Bronchial epithelial cell (primary cell): Measurements from ENCODE around the gene IL15. TPM values are rescaled to one million over a fixed set of nuclear protein-coding genes. Genes with fewer than 3 reads are reported as not detected.
"Not testable (repeated sequence)": the region's sequence is repeated elsewhere in the genome, so short reads cannot be mapped to it uniquely, and the experiment has no call there.

Experiments
- DNase-seq: peaks from one replicate; pipeline ENCODE4 v3.0.0-alpha.2; 2010; ENCODE audit warnings: low read depth
- FAIRE-seq: peaks from 2 replicates; lab custom pipeline; 2011; peaks lifted over from hg19 to GRCh38; lab: Jason Lieb, UNC
- H3K27me3 ChIP-seq: 2 replicates; pipeline ENCODE4 v1.5.1; 2011; ENCODE audit warnings: low read length; ENCODE audit not compliant: control insufficient read depth, insufficient read depth
- H3K36me3 ChIP-seq: 2 replicates; pipeline ENCODE4 v1.5.1; 2011; ENCODE audit warnings: low read length; ENCODE audit not compliant: control insufficient read depth, insufficient read depth
- H3K4me3 ChIP-seq: 2 replicates; pipeline ENCODE4 v1.5.1; 2011; ENCODE audit warnings: mild to moderate bottlenecking, low read depth, low read length, control low read depth
- CTCF ChIP-seq: IDR thresholded peaks from 2 replicates; pipeline ENCODE4 v1.5.1; 2011; ENCODE audit warnings: mild to moderate bottlenecking, moderate library complexity, low read length, control low read depth, inconsistent platforms; ENCODE audit not compliant: insufficient read depth, severe bottlenecking
- total RNA-seq: library from RNA; depleted of rRNA; stranded (reverse); fragments of >200 nt; gene quantifications from 2 replicates; pipeline ENCODE4 v1.2.1, GENCODE V29; 2014

Gene IL15
- total RNA-seq: 0.26 and 0.53 TPM in 2 replicates

GRCh38 chr4:141636082-141636770, at the start of gene IL15:
Gene IL15, plus strand, starts transcription at chr4:141636583. Its CDS starts 82,882 bp downstream, at chr4:141719465.
- DNase-seq (peak; percentile 29), FAIRE-seq (no peak)
- Histone ChIP-seq H3K4me3 (peak within 1 kb of the TSS; percentile 85), H3K27me3 (no peaks in the 10 kb centered on the region), H3K36me3 (no peaks in the 10 kb centered on the region)
- TF ChIP-seq CTCF: no peak

GRCh38 chr4:141587897-141588296, 48.5 kb upstream of the IL15 start:
- no peak for FAIRE-seq
- Histone ChIP-seq H3K4me3 (no peak overlapping the region), H3K27me3 (no peaks in the 10 kb centered on the region), H3K36me3 (no peaks in the 10 kb centered on the region)
- DNase-seq: peak; percentile 52
- TF ChIP-seq CTCF: no peak

GRCh38 chr4:141595531-141595930, 40.9 kb upstream of the IL15 start:
- DNase-seq (no peak), FAIRE-seq (no peak)
- H3K27me3 ChIP-seq: no peaks in the 10 kb centered on the region
- no peak overlapping the region for H3K4me3 ChIP-seq
- TF ChIP-seq CTCF: no peak
- no peaks in the 10 kb centered on the region for H3K36me3 ChIP-seq

- Histone ChIP-seq H3K36me3 (no peaks in the 10 kb centered on the region), H3K27me3 (no peaks in the 10 kb centered on the region), H3K4me3 (no peak overlapping the region)
- FAIRE-seq: no peak
- no peak for DNase-seq
- no peak for TF ChIP-seq CTCF
These were observed 36.5 kb upstream of the IL15 start for GRCh38 chr4:141599853-141600252.

GRCh38 chr4:141604683-141605082, 31.7 kb upstream of the IL15 start:
- H3K27me3 ChIP-seq, DNase-seq, H3K36me3 ChIP-seq, FAIRE-seq, H3K4me3 ChIP-seq: not testable (repeated sequence)

- no peak overlapping the region for H3K4me3 ChIP-seq
- no peak for TF ChIP-seq CTCF
- no peaks in the 10 kb centered on the region for H3K27me3 ChIP-seq
- no peaks in the 10 kb centered on the region for H3K36me3 ChIP-seq
- no peak for FAIRE-seq
- no peak for DNase-seq
These were observed 30.9 kb upstream of the IL15 start for GRCh38 chr4:141605425-141605856.
